ENCODE results near the gene ZNF488. TPM values are rescaled to one million over a fixed set of nuclear protein-coding genes. Genes with fewer than 3 reads are reported as not detected.

ZNF488 gene
- total RNA-seq, 2 donors from 2014 or later = 0.08 to 0.11 TPM

- ATAC-seq (replicated peaks) = no peak
- Mint-ChIP-seq H3K27ac (no peak overlapping the region), H3K4me3 (no peak overlapping the region), H3K36me3 (ENCODE audit: low read depth) (no peaks in the 10 kb centered on the region), H3K27me3 (no peaks in the 10 kb centered on the region), H3K4me1 (no peaks in the 10 kb centered on the region), H3K9me3 (no peaks in the 10 kb centered on the region)
These were observed 30.1 kb upstream of the ZNF488 start for GRCh38 chr10:47414227-47414592.

GRCh38 chr10:47413531-47414226, 29.6 kb upstream of the ZNF488 start:
- Mint-ChIP-seq H3K27me3 (no peaks in the 10 kb centered on the region), H3K4me1 (no peaks in the 10 kb centered on the region), H3K36me3 (ENCODE audit: low read depth) (no peaks in the 10 kb centered on the region), H3K27ac (no peak overlapping the region), H3K9me3 (no peaks in the 10 kb centered on the region), H3K4me3 (no peak overlapping the region)
- no peak for ATAC-seq (replicated peaks)

- no peaks in the 10 kb centered on the region for H3K27me3 Mint-ChIP-seq
- ATAC-seq (replicated peaks) = no peak
- no peak overlapping the region for H3K27ac Mint-ChIP-seq
- H3K4me3 Mint-ChIP-seq = no peak overlapping the region
- no peaks in the 10 kb centered on the region for H3K4me1 Mint-ChIP-seq
- H3K9me3 Mint-ChIP-seq = no peaks in the 10 kb centered on the region
- H3K36me3 Mint-ChIP-seq (ENCODE audit: low read depth) = no peaks in the 10 kb centered on the region
These were observed 28.8 kb upstream of the ZNF488 start for GRCh38 chr10:47412869-47413268.

DNA sequence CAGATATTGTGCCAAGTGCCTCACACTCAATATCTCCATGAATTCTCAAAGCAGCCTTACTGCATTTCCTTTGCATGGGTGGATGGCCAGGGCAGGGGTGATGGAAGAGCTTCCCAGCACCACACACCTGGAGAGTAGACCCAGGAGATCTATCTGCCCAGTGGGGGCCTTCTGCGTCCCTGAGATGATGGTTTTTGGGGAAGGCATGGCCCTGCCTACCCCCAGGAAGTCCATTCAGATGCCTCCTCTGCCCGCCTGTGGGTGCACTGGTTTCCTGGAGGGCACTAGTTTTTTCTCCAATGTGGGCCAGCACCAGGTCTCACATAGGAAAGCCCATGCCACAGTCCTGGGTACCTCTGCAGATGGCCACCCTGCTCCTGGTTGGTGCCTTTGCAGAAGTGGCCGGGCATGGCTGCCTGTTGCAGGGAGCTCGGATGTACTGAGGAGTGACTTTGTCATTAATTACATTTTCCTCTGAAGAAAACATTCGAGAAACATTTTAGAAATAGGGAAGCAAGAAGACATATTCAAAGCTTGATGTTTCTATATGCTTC, 28.2 kb upstream of the ZNF488 start:
- H3K4me1 Mint-ChIP-seq = no peaks in the 10 kb centered on the region
- no peak for ATAC-seq (replicated peaks)
- no peaks in the 10 kb centered on the region for H3K27me3 Mint-ChIP-seq
- H3K9me3 Mint-ChIP-seq = no peaks in the 10 kb centered on the region
- no peak overlapping the region for H3K27ac Mint-ChIP-seq
- no peaks in the 10 kb centered on the region for H3K36me3 Mint-ChIP-seq (ENCODE audit: low read depth)
- no peak overlapping the region for H3K4me3 Mint-ChIP-seq

DNA sequence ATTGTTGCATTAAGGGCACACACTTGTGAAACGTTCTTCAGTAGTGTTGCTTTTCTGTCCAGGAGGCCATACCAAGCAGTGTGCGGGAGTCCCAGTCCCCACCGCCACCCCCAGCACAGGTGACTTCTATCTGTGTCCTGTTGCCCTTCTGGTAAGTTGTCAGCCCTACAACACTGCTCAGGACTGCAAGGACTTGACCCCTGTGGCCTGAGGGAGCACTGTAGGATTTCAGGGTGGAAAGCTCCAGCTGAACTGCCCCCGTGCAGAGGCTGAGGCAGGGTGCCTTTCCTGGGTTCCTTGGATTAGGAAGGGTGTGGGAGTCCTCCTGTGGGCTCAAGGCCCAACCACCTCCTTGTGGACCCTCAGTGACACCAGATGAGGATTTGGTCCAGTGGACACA, 26.8 kb upstream of the ZNF488 start:
- no peak for ATAC-seq (replicated peaks)
- Mint-ChIP-seq H3K4me3 (no peak overlapping the region), H3K9me3 (no peaks in the 10 kb centered on the region), H3K4me1 (no peaks in the 10 kb centered on the region), H3K27ac (no peak overlapping the region), H3K27me3 (no peaks in the 10 kb centered on the region), H3K36me3 (ENCODE audit: low read depth) (no peaks in the 10 kb centered on the region)

GRCh38 chr10:47410271-47410670, 26.2 kb upstream of the ZNF488 start:
- no peaks in the 10 kb centered on the region for H3K9me3 Mint-ChIP-seq
- H3K36me3 Mint-ChIP-seq (ENCODE audit: low read depth) = no peaks in the 10 kb centered on the region
- no peaks in the 10 kb centered on the region for H3K4me1 Mint-ChIP-seq
- no peak overlapping the region for H3K4me3 Mint-ChIP-seq
- no peaks in the 10 kb centered on the region for H3K27me3 Mint-ChIP-seq
- H3K27ac Mint-ChIP-seq = no peak overlapping the region
- ATAC-seq (replicated peaks) = no peak

- Mint-ChIP-seq H3K27ac (no peak overlapping the region), H3K4me3 (no peak overlapping the region), H3K36me3 (ENCODE audit: low read depth) (no peaks in the 10 kb centered on the region), H3K4me1 (no peaks in the 10 kb centered on the region), H3K9me3 (no peaks in the 10 kb centered on the region), H3K27me3 (no peaks in the 10 kb centered on the region)
- ATAC-seq (replicated peaks) = no peak
These were observed 25.8 kb upstream of the ZNF488 start for GRCh38 chr10:47409866-47410256.

DNA sequence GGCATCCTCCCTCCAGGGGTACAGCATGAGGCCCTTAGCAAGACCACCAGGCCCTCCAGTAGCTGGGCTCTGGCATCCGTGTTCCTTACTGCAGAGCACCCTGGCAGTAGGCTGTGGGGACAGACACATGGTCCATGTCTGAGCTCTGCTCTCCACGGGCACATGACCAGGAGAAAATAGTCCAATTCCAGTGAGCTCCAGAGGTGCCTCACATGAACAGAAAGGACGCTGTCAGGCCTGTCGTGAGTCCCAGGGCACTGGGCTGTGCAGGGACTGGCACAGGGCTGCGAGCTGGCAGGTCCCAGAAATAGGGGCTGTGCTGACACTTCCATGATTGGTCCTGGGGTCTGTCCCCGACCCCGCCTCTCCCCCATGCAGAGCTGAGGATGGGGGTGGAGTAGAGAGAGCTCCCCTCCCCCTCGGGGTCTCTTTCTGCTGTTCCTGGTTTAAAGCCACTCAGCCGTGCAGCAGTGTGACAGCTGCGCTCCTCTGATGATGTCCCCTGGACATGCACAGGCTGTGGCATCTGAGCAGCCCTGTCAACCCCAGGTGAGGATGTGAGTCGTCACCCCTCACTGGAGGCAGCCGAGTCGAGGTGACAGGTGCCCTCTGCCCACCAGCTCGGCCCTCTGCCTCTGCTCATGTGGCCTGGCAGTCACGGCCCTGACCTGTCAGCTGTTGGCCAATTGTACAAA, 25.2 kb upstream of the ZNF488 start:
- H3K27me3 Mint-ChIP-seq = no peaks in the 10 kb centered on the region
- H3K27ac Mint-ChIP-seq = no peak overlapping the region
- H3K4me3 Mint-ChIP-seq = no peak overlapping the region
- no peak for ATAC-seq (replicated peaks)
- no peaks in the 10 kb centered on the region for H3K36me3 Mint-ChIP-seq (ENCODE audit: low read depth)
- H3K4me1 Mint-ChIP-seq = no peaks in the 10 kb centered on the region
- H3K9me3 Mint-ChIP-seq = no peaks in the 10 kb centered on the region

DNA sequence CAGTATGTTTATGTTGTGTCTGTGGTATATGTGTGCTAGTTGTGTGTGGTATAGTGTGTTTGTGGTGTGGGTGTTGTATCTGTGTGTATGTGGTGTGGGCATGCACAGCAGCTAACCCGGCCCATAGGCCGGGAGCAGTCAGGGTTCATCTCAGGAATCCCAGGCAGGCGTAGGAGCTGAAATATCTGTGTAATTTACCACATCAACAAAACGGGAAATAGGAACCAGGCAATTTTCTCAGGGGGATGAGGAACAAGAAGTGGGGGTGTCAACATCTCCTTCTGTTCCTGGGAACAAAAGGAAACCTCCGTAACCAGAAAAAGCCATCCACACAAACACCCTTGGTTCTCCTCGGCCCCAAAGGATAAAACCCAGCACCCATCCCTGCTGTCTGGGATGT, 24.5 kb upstream of the ZNF488 start:
- no peak for ATAC-seq (replicated peaks)
- H3K27me3 Mint-ChIP-seq = no peaks in the 10 kb centered on the region
- H3K4me1 Mint-ChIP-seq = no peaks in the 10 kb centered on the region
- no peaks in the 10 kb centered on the region for H3K9me3 Mint-ChIP-seq
- H3K4me3 Mint-ChIP-seq = no peak overlapping the region
- no peaks in the 10 kb centered on the region for H3K36me3 Mint-ChIP-seq (ENCODE audit: low read depth)
- H3K27ac Mint-ChIP-seq = no peak overlapping the region

GRCh38 chr10:47406870-47407691, 23.0 kb upstream of the ZNF488 start:
- Mint-ChIP-seq H3K36me3 (ENCODE audit: low read depth) (no peaks in the 10 kb centered on the region), H3K4me1 (no peaks in the 10 kb centered on the region), H3K9me3 (no peaks in the 10 kb centered on the region), H3K27ac (no peak overlapping the region), H3K4me3 (no peak overlapping the region), H3K27me3 (peaks cover 2% of the 10 kb centered on the region)
- no peak for ATAC-seq (replicated peaks)

GRCh38 chr10:47406548-47406869, 22.4 kb upstream of the ZNF488 start:
- no peak overlapping the region for H3K27ac Mint-ChIP-seq
- H3K36me3 Mint-ChIP-seq (ENCODE audit: low read depth) = no peaks in the 10 kb centered on the region
- no peaks in the 10 kb centered on the region for H3K4me1 Mint-ChIP-seq
- H3K9me3 Mint-ChIP-seq = no peaks in the 10 kb centered on the region
- no peak overlapping the region for H3K4me3 Mint-ChIP-seq
- ATAC-seq (replicated peaks) = no peak
- H3K27me3 Mint-ChIP-seq = peaks cover 3% of the 10 kb centered on the region

GRCh38 chr10:47405857-47406547, 21.9 kb upstream of the ZNF488 start:
- Mint-ChIP-seq H3K27me3 (peaks cover 3% of the 10 kb centered on the region), H3K36me3 (ENCODE audit: low read depth) (no peaks in the 10 kb centered on the region), H3K4me1 (no peaks in the 10 kb centered on the region), H3K4me3 (no peak overlapping the region), H3K9me3 (no peaks in the 10 kb centered on the region), H3K27ac (no peak overlapping the region)
- no peak for ATAC-seq (replicated peaks)

GRCh38 chr10:47404937-47405336, 20.8 kb upstream of the ZNF488 start:
- Mint-ChIP-seq H3K4me3 (no peak overlapping the region), H3K27ac (no peak overlapping the region), H3K36me3 (ENCODE audit: low read depth) (no peaks in the 10 kb centered on the region), H3K9me3 (no peaks in the 10 kb centered on the region), H3K4me1 (no peaks in the 10 kb centered on the region), H3K27me3 (peaks cover 3% of the 10 kb centered on the region)
- ATAC-seq (replicated peaks) = no peak

- no peaks in the 10 kb centered on the region for H3K36me3 Mint-ChIP-seq (ENCODE audit: low read depth)
- no peaks in the 10 kb centered on the region for H3K4me1 Mint-ChIP-seq
- no peaks in the 10 kb centered on the region for H3K9me3 Mint-ChIP-seq
- H3K27ac Mint-ChIP-seq = no peak overlapping the region
- H3K4me3 Mint-ChIP-seq = no peak overlapping the region
- peaks cover 3% of the 10 kb centered on the region for H3K27me3 Mint-ChIP-seq
- ATAC-seq (replicated peaks) = no peak
These were observed 20.4 kb upstream of the ZNF488 start for GRCh38 chr10:47404446-47404845.
